Measurements from ENCODE around the gene IL1RAPL2. TPM values are rescaled to one million over a fixed set of nuclear protein-coding genes. Genes with fewer than 3 reads are reported as not detected.

The IL1RAPL2 gene
- total RNA-seq, 2 experiments from 2014 or later, result not detected

GRCh38 chrX:105723966-105724735 lies 1158.2 kb downstream of the IL1RAPL2 start:
- CTCF ChIA-PET, result no interaction called here
- no peaks in the 10 kb centered on the region for H3K27me3 Mint-ChIP-seq (ENCODE audit: low read depth)
- H3K9me3 Mint-ChIP-seq (ENCODE audit: insufficient read depth), result no peaks in the 10 kb centered on the region
- DNase-seq (no peak), ATAC-seq (no peak)
- no peak overlapping the region for H3K4me3 Mint-ChIP-seq
- H3K36me3 Mint-ChIP-seq (ENCODE audit: low read depth), result no peaks in the 10 kb centered on the region
- H3K4me1 Mint-ChIP-seq (ENCODE audit: low read depth), result no peaks in the 10 kb centered on the region
- H3K27ac Mint-ChIP-seq, result no peak overlapping the region
- POLR2A ChIA-PET, result no interaction called here

GRCh38 chrX:105725228-105725627 lies 1159.2 kb downstream of the IL1RAPL2 start:
- Mint-ChIP-seq H3K27me3 (ENCODE audit: low read depth) (no peaks in the 10 kb centered on the region), H3K27ac (no peak overlapping the region), H3K4me1 (ENCODE audit: low read depth) (no peaks in the 10 kb centered on the region), H3K36me3 (ENCODE audit: low read depth) (no peaks in the 10 kb centered on the region), H3K9me3 (ENCODE audit: insufficient read depth) (no peaks in the 10 kb centered on the region), H3K4me3 (no peak overlapping the region)
- POLR2A ChIA-PET, result no interaction called here
- ATAC-seq (no peak), DNase-seq (no peak)
- CTCF ChIA-PET, result no interaction called here

- CTCF ChIA-PET, result no interaction called here
- Mint-ChIP-seq H3K9me3 (ENCODE audit: insufficient read depth) (no peaks in the 10 kb centered on the region), H3K4me1 (ENCODE audit: low read depth) (no peaks in the 10 kb centered on the region), H3K27ac (no peak overlapping the region), H3K27me3 (ENCODE audit: low read depth) (no peaks in the 10 kb centered on the region), H3K36me3 (ENCODE audit: low read depth) (no peaks in the 10 kb centered on the region), H3K4me3 (no peak overlapping the region)
- DNase-seq (no peak), ATAC-seq (no peak)
- POLR2A ChIA-PET, result no interaction called here
Observed at GRCh38 chrX:105738162-105738561, 1172.2 kb downstream of the IL1RAPL2 start.

GRCh38 chrX:105744291-105744690 lies 1178.3 kb downstream of the IL1RAPL2 start:
- ATAC-seq (no peak), DNase-seq (no peak)
- Mint-ChIP-seq H3K27me3 (ENCODE audit: low read depth) (no peaks in the 10 kb centered on the region), H3K36me3 (ENCODE audit: low read depth) (no peaks in the 10 kb centered on the region), H3K4me3 (no peak overlapping the region), H3K9me3 (ENCODE audit: insufficient read depth) (no peaks in the 10 kb centered on the region), H3K4me1 (ENCODE audit: low read depth) (no peaks in the 10 kb centered on the region), H3K27ac (no peak overlapping the region)
- ChIA-PET CTCF (no interaction called here), POLR2A (no interaction called here)

- CTCF ChIA-PET, result no interaction called here
- Mint-ChIP-seq H3K9me3 (ENCODE audit: insufficient read depth) (no peaks in the 10 kb centered on the region), H3K36me3 (ENCODE audit: low read depth) (no peaks in the 10 kb centered on the region), H3K27ac (no peak overlapping the region), H3K4me3 (no peak overlapping the region), H3K27me3 (ENCODE audit: low read depth) (no peaks in the 10 kb centered on the region), H3K4me1 (ENCODE audit: low read depth) (no peaks in the 10 kb centered on the region)
- ATAC-seq, result no peak
- POLR2A ChIA-PET, result no interaction called here
- DNase-seq, result no peak
Observed at GRCh38 chrX:105744946-105745345, 1178.9 kb downstream of the IL1RAPL2 start.

GRCh38 chrX:105745863-105746262 lies 1179.9 kb downstream of the IL1RAPL2 start:
- no peaks in the 10 kb centered on the region for H3K36me3 Mint-ChIP-seq (ENCODE audit: low read depth)
- CTCF ChIA-PET, result no interaction called here
- POLR2A ChIA-PET, result no interaction called here
- H3K4me1 Mint-ChIP-seq (ENCODE audit: low read depth), result no peaks in the 10 kb centered on the region
- H3K27ac Mint-ChIP-seq, result no peak overlapping the region
- no peak overlapping the region for H3K4me3 Mint-ChIP-seq
- DNase-seq (no peak), ATAC-seq (no peak)
- H3K27me3 Mint-ChIP-seq (ENCODE audit: low read depth), result no peaks in the 10 kb centered on the region
- H3K9me3 Mint-ChIP-seq (ENCODE audit: insufficient read depth), result no peaks in the 10 kb centered on the region

GRCh38 chrX:105752338-105752956 lies 1186.4 kb downstream of the IL1RAPL2 start:
- CTCF ChIA-PET, result no interaction called here
- Mint-ChIP-seq H3K36me3 (ENCODE audit: low read depth) (no peaks in the 10 kb centered on the region), H3K4me1 (ENCODE audit: low read depth) (no peaks in the 10 kb centered on the region), H3K27ac (no peak overlapping the region), H3K27me3 (ENCODE audit: low read depth) (no peaks in the 10 kb centered on the region), H3K4me3 (no peak overlapping the region), H3K9me3 (ENCODE audit: insufficient read depth) (peaks cover 5% of the 10 kb centered on the region)
- DNase-seq, result no peak
- ATAC-seq, result no peak
- POLR2A ChIA-PET, result no interaction called here

GRCh38 chrX:105753411-105753810 lies 1187.4 kb downstream of the IL1RAPL2 start:
- Mint-ChIP-seq H3K27me3 (ENCODE audit: low read depth) (no peaks in the 10 kb centered on the region), H3K4me3 (no peak overlapping the region), H3K4me1 (ENCODE audit: low read depth) (no peaks in the 10 kb centered on the region), H3K9me3 (ENCODE audit: insufficient read depth) (peaks cover 5% of the 10 kb centered on the region), H3K36me3 (ENCODE audit: low read depth) (no peaks in the 10 kb centered on the region), H3K27ac (no peak overlapping the region)
- no peak for DNase-seq
- ChIA-PET CTCF (no interaction called here), POLR2A (no interaction called here)
- no peak for ATAC-seq

GRCh38 chrX:105754286-105754964 lies 1188.4 kb downstream of the IL1RAPL2 start:
- no peak for ATAC-seq
- no peak overlapping the region for H3K27ac Mint-ChIP-seq
- no peaks in the 10 kb centered on the region for H3K4me1 Mint-ChIP-seq (ENCODE audit: low read depth)
- peaks cover 5% of the 10 kb centered on the region for H3K9me3 Mint-ChIP-seq (ENCODE audit: insufficient read depth)
- ChIA-PET POLR2A (no interaction called here), CTCF (no interaction called here)
- no peak overlapping the region for H3K4me3 Mint-ChIP-seq
- DNase-seq, result no peak
- H3K36me3 Mint-ChIP-seq (ENCODE audit: low read depth), result no peaks in the 10 kb centered on the region
- H3K27me3 Mint-ChIP-seq (ENCODE audit: low read depth), result no peaks in the 10 kb centered on the region

GRCh38 chrX:105755109-105755508 lies 1189.1 kb downstream of the IL1RAPL2 start:
- no peaks in the 10 kb centered on the region for H3K36me3 Mint-ChIP-seq (ENCODE audit: low read depth)
- DNase-seq (no peak), ATAC-seq (no peak)
- peaks cover 5% of the 10 kb centered on the region for H3K9me3 Mint-ChIP-seq (ENCODE audit: insufficient read depth)
- H3K4me3 Mint-ChIP-seq, result no peak overlapping the region
- no peak overlapping the region for H3K27ac Mint-ChIP-seq
- ChIA-PET CTCF (no interaction called here), POLR2A (no interaction called here)
- H3K4me1 Mint-ChIP-seq (ENCODE audit: low read depth), result no peaks in the 10 kb centered on the region
- no peaks in the 10 kb centered on the region for H3K27me3 Mint-ChIP-seq (ENCODE audit: low read depth)

GRCh38 chrX:105758754-105759153 lies 1192.8 kb downstream of the IL1RAPL2 start:
- POLR2A ChIA-PET, result no interaction called here
- H3K27ac Mint-ChIP-seq, result no peak overlapping the region
- CTCF ChIA-PET, result no interaction called here
- no peaks in the 10 kb centered on the region for H3K36me3 Mint-ChIP-seq (ENCODE audit: low read depth)
- peaks cover 5% of the 10 kb centered on the region for H3K9me3 Mint-ChIP-seq (ENCODE audit: insufficient read depth)
- H3K4me3 Mint-ChIP-seq, result no peak overlapping the region
- no peaks in the 10 kb centered on the region for H3K4me1 Mint-ChIP-seq (ENCODE audit: low read depth)
- H3K27me3 Mint-ChIP-seq (ENCODE audit: low read depth), result no peaks in the 10 kb centered on the region
- ATAC-seq (no peak), DNase-seq (no peak)

GRCh38 chrX:105759598-105759997 lies 1193.6 kb downstream of the IL1RAPL2 start:
- no peaks in the 10 kb centered on the region for H3K27me3 Mint-ChIP-seq (ENCODE audit: low read depth)
- H3K27ac Mint-ChIP-seq, result no peak overlapping the region
- no peaks in the 10 kb centered on the region for H3K4me1 Mint-ChIP-seq (ENCODE audit: low read depth)
- no peak for DNase-seq
- no peaks in the 10 kb centered on the region for H3K36me3 Mint-ChIP-seq (ENCODE audit: low read depth)
- no peak for ATAC-seq
- H3K4me3 Mint-ChIP-seq, result no peak overlapping the region
- CTCF ChIA-PET, result no interaction called here
- peaks cover 5% of the 10 kb centered on the region for H3K9me3 Mint-ChIP-seq (ENCODE audit: insufficient read depth)
- POLR2A ChIA-PET, result no interaction called here
